ENCODE measurements around the gene ZNHIT1. TPM values are rescaled to one million over a fixed set of nuclear protein-coding genes. Genes with fewer than 3 reads are reported as not detected.
"Not testable (repeated sequence)": the region's sequence is repeated elsewhere in the genome, so short reads cannot be mapped to it uniquely, and the experiment has no call there.

ZNHIT1 gene
- total RNA-seq, 1 donor from 2014 or later: 57.2 TPM

GRCh38 chr7:101200862-101201599 lies 16.9 kb upstream of the ZNHIT1 start, which contains the start of gene MOGAT3:
Gene MOGAT3 (minus strand): TSS chr7:101201036. CDS start chr7:101200854, 182 bp downstream.
- no peak for DNase-seq (ENCODE audit: low spot score)
- peaks cover 3% of the 10 kb centered on the region for H3K4me1 Mint-ChIP-seq (ENCODE audit: low read depth)
- H3K9me3 Mint-ChIP-seq (ENCODE audit: low read depth): no peaks in the 10 kb centered on the region
- no peak for TF ChIP-seq CTCF (IDR thresholded peaks at IDR 0.05)
- no peak within 1 kb of the TSS for H3K4me3 Mint-ChIP-seq (ENCODE audit: unreplicated experiment)
- H3K27me3 Mint-ChIP-seq (ENCODE audit: low read depth): peaks cover 15% of the 10 kb centered on the region
- no peak within 1 kb of the TSS for H3K27ac Mint-ChIP-seq (ENCODE audit: unreplicated experiment)
- peaks cover 3% of the 10 kb centered on the region for H3K36me3 Mint-ChIP-seq (ENCODE audit: low read depth)

- Mint-ChIP-seq H3K9me3 (ENCODE audit: low read depth) (no peaks in the 10 kb centered on the region), H3K36me3 (ENCODE audit: low read depth) (peaks cover 10% of the 10 kb centered on the region), H3K27ac (ENCODE audit: unreplicated experiment) (no peak overlapping the region), H3K4me3 (ENCODE audit: unreplicated experiment) (no peak overlapping the region), H3K4me1 (ENCODE audit: low read depth) (peaks cover 3% of the 10 kb centered on the region), H3K27me3 (ENCODE audit: low read depth) (peaks cover 15% of the 10 kb centered on the region)
- no peak for TF ChIP-seq CTCF (IDR thresholded peaks at IDR 0.05)
- no peak for DNase-seq (ENCODE audit: low spot score)
Measured at GRCh38 chr7:101201695-101202602, 16.0 kb upstream of the ZNHIT1 start.

DNA sequence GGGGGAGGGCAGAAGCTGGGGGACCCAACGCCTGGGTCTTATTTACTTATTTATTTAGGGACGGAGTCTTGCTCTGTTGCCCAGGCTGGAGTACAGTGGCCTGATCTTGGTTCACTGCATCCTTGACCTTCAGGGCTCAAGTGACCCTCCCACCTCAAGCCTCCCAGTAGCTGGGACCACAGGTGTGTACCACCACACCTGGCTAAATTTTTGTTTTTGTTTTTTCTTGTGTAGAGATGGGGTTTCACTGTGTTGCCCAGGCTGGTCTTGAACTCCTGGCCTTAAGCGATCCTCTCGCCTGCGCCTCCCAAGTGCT lies 15.4 kb upstream of the ZNHIT1 start:
- no peak overlapping the region for H3K4me3 Mint-ChIP-seq (ENCODE audit: unreplicated experiment)
- no peaks in the 10 kb centered on the region for H3K9me3 Mint-ChIP-seq (ENCODE audit: low read depth)
- H3K36me3 Mint-ChIP-seq (ENCODE audit: low read depth): peaks cover 10% of the 10 kb centered on the region
- no peak for DNase-seq (ENCODE audit: low spot score)
- peaks cover 3% of the 10 kb centered on the region for H3K4me1 Mint-ChIP-seq (ENCODE audit: low read depth)
- peaks cover 15% of the 10 kb centered on the region for H3K27me3 Mint-ChIP-seq (ENCODE audit: low read depth)
- no peak for TF ChIP-seq CTCF (IDR thresholded peaks at IDR 0.05)
- H3K27ac Mint-ChIP-seq (ENCODE audit: unreplicated experiment): no peak overlapping the region

DNA sequence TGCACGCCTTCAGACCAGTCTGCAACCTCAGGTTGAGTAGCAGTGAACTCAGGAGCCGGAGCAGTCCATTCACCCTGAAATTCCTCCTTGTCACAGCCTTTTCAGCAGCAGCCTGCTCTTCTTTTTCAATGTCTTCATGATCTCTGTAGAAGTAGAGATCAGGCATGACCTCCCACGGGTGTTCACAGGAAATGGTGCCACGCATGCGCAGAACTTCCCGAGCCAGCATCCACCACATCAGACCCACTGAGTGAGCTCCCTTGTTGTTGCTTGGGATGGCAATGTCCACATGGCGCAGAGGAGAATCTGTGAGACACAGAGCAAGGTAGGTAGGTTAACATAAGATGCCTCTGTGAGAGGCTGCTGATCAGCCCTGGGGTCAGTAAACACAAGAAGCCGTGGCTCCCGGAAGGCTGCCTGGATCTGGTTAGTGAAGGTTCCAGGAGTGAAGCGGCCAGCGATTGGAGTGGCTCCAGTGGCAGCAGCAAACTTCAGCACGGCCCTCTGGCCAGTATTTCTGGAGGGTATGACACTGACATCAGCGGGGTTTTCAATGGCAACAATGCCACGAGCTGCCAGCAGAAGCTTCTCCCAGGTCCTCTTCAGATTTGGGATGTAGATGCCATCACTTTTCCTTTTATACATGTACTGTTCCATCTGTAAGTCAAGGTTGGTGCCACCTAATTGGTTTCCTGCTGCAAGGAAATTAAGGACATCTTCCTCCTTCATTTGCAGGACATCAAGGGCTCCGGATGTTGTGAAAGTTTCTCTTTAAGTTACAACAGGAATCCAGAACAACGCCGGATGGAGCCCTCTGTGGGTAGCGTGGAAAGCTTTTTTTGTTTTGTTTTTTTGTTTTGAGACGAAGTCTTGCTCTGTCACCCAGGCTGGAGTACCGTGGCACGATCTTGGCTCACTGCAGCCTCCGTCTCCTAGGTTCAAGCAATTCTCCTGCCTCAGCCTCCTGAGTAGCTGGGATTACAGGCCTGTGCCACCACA lies 13.9 kb upstream of the ZNHIT1 start:
- H3K4me1 Mint-ChIP-seq (ENCODE audit: low read depth); H3K9me3 Mint-ChIP-seq (ENCODE audit: low read depth); H3K4me3 Mint-ChIP-seq (ENCODE audit: unreplicated experiment); DNase-seq (ENCODE audit: low spot score); H3K27ac Mint-ChIP-seq (ENCODE audit: unreplicated experiment): not testable (repeated sequence)
- Mint-ChIP-seq H3K27me3 (ENCODE audit: low read depth) (peaks cover 15% of the 10 kb centered on the region), H3K36me3 (ENCODE audit: low read depth) (peaks cover 17% of the 10 kb centered on the region)

DNA sequence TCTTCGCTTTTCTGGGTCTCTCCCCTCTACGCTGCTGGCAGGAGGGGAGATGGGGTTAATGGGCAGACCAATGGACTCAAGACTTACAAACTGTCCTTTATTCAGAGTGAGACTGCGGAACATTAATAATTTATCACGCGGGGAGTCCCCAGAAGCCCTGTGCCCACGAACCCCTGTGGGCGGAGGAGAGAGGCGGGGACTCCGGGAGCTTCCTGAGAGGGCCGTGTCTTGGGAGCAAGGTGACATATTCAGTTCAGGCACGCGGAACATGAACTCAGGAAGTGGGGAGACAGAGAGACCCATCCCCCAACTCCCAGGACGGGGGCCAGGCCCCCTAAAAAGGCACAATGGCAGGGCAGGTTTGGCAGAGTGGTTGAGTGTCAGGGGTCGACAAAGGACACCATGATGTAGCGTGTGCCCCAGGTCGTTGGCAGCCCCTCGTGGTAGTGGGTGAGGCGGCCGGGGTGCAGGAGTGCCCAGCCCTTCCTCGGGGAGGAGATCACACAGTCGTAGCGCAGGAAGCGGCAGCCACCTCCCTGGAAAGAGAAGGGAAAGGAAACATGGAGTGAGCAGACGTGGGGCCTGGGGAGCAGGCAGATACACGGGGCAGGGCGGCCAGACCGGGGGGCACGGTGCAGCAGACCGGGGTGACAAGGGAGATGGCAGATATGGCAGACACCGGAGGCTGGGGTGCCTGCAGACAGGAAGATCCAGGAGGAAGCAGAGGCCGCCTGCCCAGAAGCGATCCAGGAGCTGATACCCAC lies 11.9 kb upstream of the ZNHIT1 start:
- Mint-ChIP-seq H3K4me3 (ENCODE audit: unreplicated experiment) (no peak overlapping the region), H3K9me3 (ENCODE audit: low read depth) (no peaks in the 10 kb centered on the region), H3K27ac (ENCODE audit: unreplicated experiment) (no peak overlapping the region), H3K4me1 (ENCODE audit: low read depth) (peaks cover under 1% of the 10 kb centered on the region), H3K36me3 (ENCODE audit: low read depth) (peaks cover 26% of the 10 kb centered on the region), H3K27me3 (ENCODE audit: low read depth) (peaks cover 7% of the 10 kb centered on the region)
- no peak for DNase-seq (ENCODE audit: low spot score)
- no peak for TF ChIP-seq CTCF (IDR thresholded peaks at IDR 0.05)
